Common myeloid progenitor, CD34-positive (primary cell): ENCODE results near the gene LGALS3BP.

Experiments used
- CTCF ChIA-PET: fragments of 350-600 bp; sonication (Branson Sonifier 250); formaldehyde crosslinking; loops from one replicate; lab custom pipeline; 2021; ENCODE audit warnings: antibody characterized with exemption; lab: Charles Lee
- POLR2A ChIA-PET: fragments of 350-600 bp; sonication (Branson Sonifier 250); formaldehyde crosslinking; loops from one replicate; lab custom pipeline; 2021; ENCODE audit warnings: antibody characterized with exemption; lab: Charles Lee
- DNase-seq, 3 donors: peaks; one replicate each; pipeline versions ENCODE4 v3.0.0 to v3.0.0-alpha.2; 2013
- H3K27ac ChIP-seq, 2 experiments: 1 replicate in 1 of 2; 2 replicates in 1 of 2; pipeline ENCODE4 v1.7.0; 2013; ENCODE audit warnings: inconsistent platforms in 2 of 2, low read length in 2 of 2, mild to moderate bottlenecking in 2 of 2, low read depth in 1 of 2, moderate library complexity in 1 of 2; ENCODE audit not compliant: severe bottlenecking in 2 of 2, insufficient read depth in 1 of 2, poor library complexity in 1 of 2
- H3K27me3 ChIP-seq, 5 experiments: replicated peaks in 2 of 5; 1 replicate in 3 of 5; 2 replicates in 2 of 5; pipeline versions ENCODE4 v1.6.1 to v1.7.0; 2013; ENCODE audit warnings: low read length in 4 of 5, mild to moderate bottlenecking in 2 of 5, moderate library complexity in 2 of 5, inconsistent platforms in 1 of 5; ENCODE audit not compliant: insufficient read depth in 5 of 5, control insufficient read depth in 4 of 5
- H3K36me3 ChIP-seq, 4 experiments: 1 replicate in 2 of 4; 2 replicates in 2 of 4; pipeline versions ENCODE4 v1.6.1 to v1.7.0; 2013; ENCODE audit warnings: low read length in 3 of 4, control low read depth in 1 of 4, mild to moderate bottlenecking in 1 of 4; ENCODE audit not compliant: control insufficient read depth in 4 of 4, insufficient read depth in 4 of 4
- H3K4me1 ChIP-seq, 4 experiments: 1 replicate in 3 of 4; 2 replicates in 1 of 4; pipeline versions ENCODE4 v1.6.1 to v1.7.1; 2013; ENCODE audit warnings: low read length in 3 of 4, mild to moderate bottlenecking in 3 of 4, control low read depth in 1 of 4, inconsistent platforms in 1 of 4, moderate library complexity in 1 of 4; ENCODE audit not compliant: control insufficient read depth in 4 of 4, insufficient read depth in 4 of 4; ENCODE audit errors: control extremely low read depth in 1 of 4
- H3K4me3 ChIP-seq, 7 experiments: 1 replicate in 4 of 7; 2 replicates in 3 of 7; pipeline versions ENCODE4 v1.5.1 to v1.7.0; 2013; ENCODE audit warnings: mild to moderate bottlenecking in 7 of 7, low read length in 6 of 7, moderate library complexity in 6 of 7, inconsistent platforms in 2 of 7, low read depth in 2 of 7, control low read depth in 1 of 7; ENCODE audit not compliant: insufficient read depth in 4 of 7, control insufficient read depth in 1 of 7; ENCODE audit errors: extremely low read depth in 1 of 7
- H3K9me3 ChIP-seq, 5 experiments: 1 replicate in 4 of 5; 2 replicates in 1 of 5; pipeline versions ENCODE4 v1.6.1 to v1.7.1; 2013; ENCODE audit warnings: low read length in 4 of 5, mild to moderate bottlenecking in 2 of 5, inconsistent platforms in 1 of 5, low read depth in 1 of 5, moderate library complexity in 1 of 5; ENCODE audit not compliant: control insufficient read depth in 4 of 5, insufficient read depth in 2 of 5; ENCODE audit errors: control extremely low read depth in 1 of 5
- WGBS: methylation state at CpG from one replicate; pipeline ENCODE4 v1.1.5; 2013; ENCODE audit not compliant: insufficient coverage; 5-methylcytosine and 5-hydroxymethylcytosine counted together

The LGALS3BP gene

GRCh38 chr17:78922816-78923498, 56.8 kb downstream of the LGALS3BP start:
- peaks cover 0 to 4% (median 0%) of the 10 kb centered on the region in 4 experiments for H3K36me3 ChIP-seq

GRCh38 chr17:78921437-78921971, 58.2 kb downstream of the LGALS3BP start:
- DNase-seq: peak in 1 of 3 donors; percentile 23
- H3K9me3 ChIP-seq: no peaks in the 10 kb centered on the region
- peaks cover 0 to 4% (median 0%) of the 10 kb centered on the region in 4 experiments for H3K36me3 ChIP-seq
- peaks cover 4 to 79% (median 71%) of the 10 kb centered on the region in 4 experiments for H3K4me1 ChIP-seq
- ChIA-PET POLR2A (no interaction called here), CTCF (interaction anchor here (0.6 to 1.5 kb wide), 2 partner anchors 43 to 56 kb away, joined by 3 to 4 read pairs; no protein-coding TSS in a partner anchor)
- 89% methylated on average over 7 of the region's 8 CpGs for WGBS
- no peak overlapping the region for H3K4me3 ChIP-seq
- no peaks in the 10 kb centered on the region for H3K27me3 ChIP-seq
- no peak overlapping the region for H3K27ac ChIP-seq

More at GRCh38 chr17:78922816-78923498, 56.8 kb downstream of the LGALS3BP start:
- Histone ChIP-seq H3K27me3 (no peaks in the 10 kb centered on the region), H3K9me3 (no peaks in the 10 kb centered on the region), H3K27ac (peak overlapping the region in 1 of 2 experiments; percentile 43), H3K4me1 (peaks cover 4 to 67% (median 59%) of the 10 kb centered on the region in 4 experiments), H3K4me3 (peak overlapping the region in 5 of 7 experiments; percentile 64 to 81 (median 73))
- POLR2A ChIA-PET: interaction anchor here (0.6 to 1.6 kb wide), 2 partner anchors 8 kb away, joined by 3 to 4 read pairs; no protein-coding TSS in a partner anchor
- CTCF ChIA-PET: interaction anchor here (0.9 to 1.4 kb wide), 3 partner anchors 18 to 57 kb away, joined by 3 to 5 read pairs (median 4); no protein-coding TSS in a partner anchor
- 37% methylated on average over 5 of the region's 13 CpGs for WGBS
- DNase-seq: peak in 1 of 3 donors; percentile 17
